SH-SY5Y (cell line): Measurements from ENCODE around the gene SLC8A1.

ENCODE experiments used
- GATA2 ChIP-seq: IDR thresholded peaks from 2 replicates; pipeline ENCODE4 v1.6.1; 2011; ENCODE audit warnings: mild to moderate bottlenecking, low read depth, low read length
- GATA3 ChIP-seq: IDR thresholded peaks from 2 replicates; pipeline ENCODE4 v1.6.1; 2011; ENCODE audit warnings: low read depth, mild to moderate bottlenecking, low read length, moderate library complexity

- TF ChIP-seq GATA3 (no peak), GATA2 (no peak)
These were observed 19.2 kb upstream of the SLC8A1 start for GRCh38 chr2:40470822-40471813.
